Epithelial cell of esophagus (primary cell): Measurements from ENCODE around the gene PNMA1.

Experiments
- DNase-seq: peaks from one replicate; pipeline ENCODE4 v3.0.0; 2010; ENCODE audit warnings: low read depth
- H3K4me3 ChIP-seq: 2 replicates; pipeline ENCODE4 v1.5.1; 2011; ENCODE audit warnings: mild to moderate bottlenecking, low read length, control low read depth
- TF ChIP-seq, protein P1 (sequence below): IDR thresholded peaks from 2 replicates; pipeline ENCODE4 v1.5.1; 2011; ENCODE audit warnings: low read depth, mild to moderate bottlenecking, low read length, control low read depth, inconsistent platforms; ENCODE audit not compliant: insufficient read depth; ENCODE audit errors: missing control alignments

Gene PNMA1

DNA sequence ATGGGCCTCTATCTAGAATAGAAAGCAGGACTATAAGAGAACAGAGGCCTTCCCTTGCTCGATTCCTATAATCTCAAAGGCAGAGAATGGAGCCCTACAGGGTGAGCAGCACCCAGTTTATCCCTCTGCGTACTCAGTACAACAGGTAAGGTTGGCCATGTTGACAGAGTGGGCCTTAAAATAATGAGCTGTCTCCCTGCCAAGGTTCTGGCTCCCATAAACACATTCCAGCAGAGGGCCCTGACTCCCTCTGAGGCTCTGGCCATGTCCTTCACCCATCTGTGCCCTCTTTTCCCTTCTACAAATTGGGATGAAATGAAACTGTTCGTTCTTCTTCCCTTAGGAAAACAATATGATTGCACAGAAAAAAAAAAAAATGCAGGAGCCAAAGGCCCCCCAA lies 16.9 kb upstream of the PNMA1 start:
- H3K4me3 ChIP-seq: no peak overlapping the region
- TF ChIP-seq, protein P1, sequence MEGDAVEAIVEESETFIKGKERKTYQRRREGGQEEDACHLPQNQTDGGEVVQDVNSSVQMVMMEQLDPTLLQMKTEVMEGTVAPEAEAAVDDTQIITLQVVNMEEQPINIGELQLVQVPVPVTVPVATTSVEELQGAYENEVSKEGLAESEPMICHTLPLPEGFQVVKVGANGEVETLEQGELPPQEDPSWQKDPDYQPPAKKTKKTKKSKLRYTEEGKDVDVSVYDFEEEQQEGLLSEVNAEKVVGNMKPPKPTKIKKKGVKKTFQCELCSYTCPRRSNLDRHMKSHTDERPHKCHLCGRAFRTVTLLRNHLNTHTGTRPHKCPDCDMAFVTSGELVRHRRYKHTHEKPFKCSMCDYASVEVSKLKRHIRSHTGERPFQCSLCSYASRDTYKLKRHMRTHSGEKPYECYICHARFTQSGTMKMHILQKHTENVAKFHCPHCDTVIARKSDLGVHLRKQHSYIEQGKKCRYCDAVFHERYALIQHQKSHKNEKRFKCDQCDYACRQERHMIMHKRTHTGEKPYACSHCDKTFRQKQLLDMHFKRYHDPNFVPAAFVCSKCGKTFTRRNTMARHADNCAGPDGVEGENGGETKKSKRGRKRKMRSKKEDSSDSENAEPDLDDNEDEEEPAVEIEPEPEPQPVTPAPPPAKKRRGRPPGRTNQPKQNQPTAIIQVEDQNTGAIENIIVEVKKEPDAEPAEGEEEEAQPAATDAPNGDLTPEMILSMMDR: no peak
- no peak for DNase-seq

DNA sequence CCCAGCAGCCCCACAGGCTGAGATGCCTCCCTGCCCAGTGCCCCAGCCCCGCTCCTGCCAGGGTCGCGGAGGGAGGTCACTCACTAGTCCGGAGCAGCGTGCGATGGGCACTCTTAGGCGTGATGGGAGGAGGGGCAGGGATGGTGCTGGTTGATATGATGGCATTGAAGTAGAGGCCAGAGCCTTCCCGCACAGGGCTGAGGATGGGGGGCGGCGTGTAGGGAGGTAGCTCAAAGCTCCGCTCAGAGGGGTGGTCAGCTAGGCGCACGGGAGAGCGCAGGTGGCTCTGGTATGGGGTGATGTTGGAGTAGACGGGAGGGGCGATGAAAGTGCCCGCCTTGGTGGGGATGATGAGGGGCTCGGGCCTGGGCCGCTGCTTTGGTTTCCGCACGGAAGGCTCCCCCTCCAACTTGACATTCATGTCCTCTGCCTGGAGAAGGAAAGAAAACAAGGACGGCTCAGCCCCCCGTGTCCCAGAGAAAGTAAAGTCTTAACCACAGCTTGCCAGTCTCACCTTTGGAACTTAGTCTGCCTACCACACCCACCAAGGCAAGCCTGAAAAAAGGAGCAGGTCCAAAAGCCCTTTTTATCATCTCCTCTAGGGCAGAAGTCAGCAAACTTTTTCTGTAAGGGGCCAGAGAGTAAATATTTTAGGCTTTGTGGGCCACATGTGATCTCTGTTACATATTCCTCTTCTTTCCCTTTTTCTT lies 15.5 kb upstream of the PNMA1 start:
- TF ChIP-seq, protein P1: no peak
- H3K4me3 ChIP-seq: no peak overlapping the region
- no peak for DNase-seq

DNA sequence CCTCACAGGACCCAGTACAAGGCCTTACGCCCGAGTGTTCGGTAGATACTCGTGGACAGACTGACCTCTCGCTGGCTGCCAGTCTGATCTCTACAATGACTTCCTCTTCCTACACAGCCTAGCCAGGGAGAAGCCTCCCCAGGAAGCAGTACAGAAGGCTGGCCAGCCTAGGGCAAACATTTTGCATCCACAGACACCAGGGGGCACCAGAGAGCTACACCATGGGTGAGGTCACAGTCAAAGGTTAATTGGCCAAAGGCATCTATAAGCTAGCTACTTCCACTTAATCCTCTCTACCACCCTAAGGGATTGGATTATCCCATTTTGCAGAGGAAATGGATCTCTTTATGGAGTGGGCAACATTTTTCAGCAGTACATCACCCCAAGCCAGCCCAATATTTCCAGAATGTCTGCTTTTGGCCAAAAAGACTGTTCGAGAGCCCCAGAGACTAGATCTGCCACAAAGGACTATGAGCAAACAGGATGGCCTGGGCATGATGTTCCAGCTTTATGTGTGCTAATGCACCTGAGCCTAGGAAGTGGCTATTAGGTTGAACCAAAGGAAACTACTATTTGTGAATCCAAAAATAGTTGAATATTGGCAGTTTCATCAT lies 14.6 kb upstream of the PNMA1 start:
- DNase-seq: peak; percentile 66

DNA sequence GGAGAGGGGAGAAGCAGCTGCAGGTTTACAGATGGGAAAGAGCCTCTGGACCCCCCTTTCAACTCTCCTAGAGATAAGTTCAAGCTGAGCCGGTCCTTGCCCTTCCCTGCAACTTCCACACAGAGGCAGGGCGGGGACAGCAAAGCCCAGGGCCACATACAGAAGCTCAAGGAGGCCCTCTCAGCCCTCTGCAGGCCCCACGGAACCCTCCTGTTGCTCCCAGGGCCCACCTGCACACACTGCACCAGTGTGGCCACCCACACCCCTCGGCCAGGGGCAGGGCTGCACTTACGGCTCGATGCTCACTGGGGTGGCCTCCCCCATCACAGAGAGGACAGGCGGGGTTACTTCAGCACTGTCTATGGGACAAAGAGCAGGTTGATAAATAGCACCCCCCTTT lies 13.0 kb upstream of the PNMA1 start:
- TF ChIP-seq, protein P1: no peak

More for the DNA sequence above, 14.6 kb upstream of the PNMA1 start:
- TF ChIP-seq, protein P1: peak; percentile 96
- no peak overlapping the region for H3K4me3 ChIP-seq

DNA sequence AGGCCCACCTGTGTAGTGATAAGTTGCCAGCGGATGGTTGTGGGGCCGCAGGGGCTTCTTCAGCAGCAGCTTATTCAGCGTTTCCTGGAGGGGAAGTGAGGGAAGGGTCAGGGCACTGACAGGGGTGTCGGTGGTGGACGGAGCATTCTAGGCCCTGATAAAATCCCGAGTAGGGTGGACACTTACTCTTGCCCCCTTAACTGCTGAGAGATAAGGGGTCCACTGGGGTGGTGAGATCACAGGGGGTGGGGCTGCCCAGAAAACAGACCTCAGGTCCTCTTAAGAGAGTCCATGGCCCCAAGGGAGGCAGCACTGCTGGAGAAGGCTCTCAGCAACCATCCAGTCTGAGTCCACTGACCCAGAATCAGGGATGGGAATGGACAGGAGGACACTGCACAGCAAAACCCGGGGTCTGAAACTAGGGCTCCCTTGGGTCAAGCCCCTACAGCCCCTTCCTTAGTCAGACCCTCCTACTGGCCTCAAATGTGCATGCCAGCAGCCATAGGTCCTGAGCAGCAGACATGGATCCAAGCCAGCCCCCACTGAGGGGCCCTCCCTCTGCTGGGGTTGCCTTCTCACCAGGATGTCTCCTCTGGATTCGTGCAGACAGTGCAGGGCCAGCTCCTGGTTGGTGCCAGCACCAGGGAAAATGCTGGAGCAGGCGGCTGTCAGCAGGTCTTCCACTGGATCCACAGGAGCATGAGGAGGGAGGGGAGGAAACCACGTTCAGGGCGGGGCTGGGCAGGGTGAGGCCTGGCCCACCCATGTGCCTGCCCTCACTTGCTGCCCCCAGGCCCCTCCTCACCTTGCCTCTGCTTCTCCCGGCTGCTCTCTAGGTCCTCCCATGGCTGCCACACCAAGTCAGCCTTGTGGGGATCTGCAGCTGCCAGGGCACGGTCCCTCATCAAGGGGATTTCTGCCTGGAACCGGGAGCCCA lies 12.1 kb upstream of the PNMA1 start:
- TF ChIP-seq, protein P1: no peak
- DNase-seq: no peak
- H3K4me3 ChIP-seq: no peak overlapping the region

More for the DNA sequence above, 13.0 kb upstream of the PNMA1 start:
- no peak for DNase-seq
- H3K4me3 ChIP-seq: no peak overlapping the region

DNA sequence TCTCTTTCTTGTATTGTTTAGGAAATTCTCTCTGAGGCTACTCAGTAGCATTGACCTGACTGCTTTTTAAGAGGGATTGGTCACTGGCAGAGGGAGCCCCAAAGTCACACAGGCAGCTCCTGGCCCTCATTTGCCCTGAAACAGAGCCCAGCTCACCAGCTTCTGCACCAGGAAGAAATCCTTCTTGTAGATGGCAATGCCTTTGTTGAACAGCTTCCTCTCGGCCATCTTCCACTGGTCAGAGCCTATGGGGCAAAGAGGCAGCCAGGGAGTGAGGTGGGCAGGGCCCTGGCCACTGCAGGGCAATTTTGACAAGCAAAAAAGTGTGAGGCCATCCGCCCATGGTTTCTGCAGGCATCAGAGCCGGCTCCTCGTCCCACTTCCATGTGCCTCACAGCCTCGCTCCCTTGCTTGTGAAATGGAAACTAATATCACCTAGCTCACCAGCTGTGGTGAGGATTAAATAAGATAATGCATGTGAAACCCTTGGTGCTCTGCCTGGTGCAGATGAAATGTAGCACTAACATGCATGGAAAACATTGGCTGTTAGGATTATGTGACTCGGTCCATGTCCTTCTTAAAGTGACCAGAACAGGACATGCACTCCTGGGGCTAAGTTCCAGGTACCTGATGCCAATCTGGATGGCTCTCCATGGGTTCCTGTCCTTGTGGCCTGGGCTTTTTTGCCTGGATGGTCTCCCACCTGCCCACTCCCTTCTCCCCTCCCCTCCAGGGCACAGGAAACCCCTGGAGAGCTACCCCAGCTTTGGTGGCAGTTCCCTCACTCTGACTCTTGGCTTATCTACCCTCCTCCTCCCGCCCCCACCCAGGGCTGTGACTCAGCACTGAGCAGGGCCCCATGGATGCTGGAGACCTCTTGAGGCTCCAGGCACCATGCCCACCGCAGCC lies 11.2 kb upstream of the PNMA1 start:
- TF ChIP-seq, protein P1: no peak
- no peak overlapping the region for H3K4me3 ChIP-seq
- DNase-seq: no peak
